ACC112 (cell line): ENCODE data around the gene PTCD2.
"Not testable (repeated sequence)": the region's sequence is repeated elsewhere in the genome, so short reads cannot be mapped to it uniquely, and the experiment has no call there.

ENCODE experiments used
- H2AFZ ChIP-seq: fragments of 200-600 bp; sonication (generic); one replicate; pipeline ENCODE4 v1.6.0; 2017; ENCODE audit warnings: antibody characterized with exemption, low read length; ENCODE audit not compliant: unreplicated experiment
- H3K27ac ChIP-seq: fragments of 200-600 bp; sonication (generic); 2 replicates; pipeline ENCODE4 v1.5.1; 2014; ENCODE audit warnings: low read depth, mild to moderate bottlenecking, antibody characterized with exemption, low read length, moderate library complexity
- H3K27me3 ChIP-seq: fragments of 200-600 bp; sonication (generic); 2 replicates; pipeline ENCODE4 v1.6.1; 2014; ENCODE audit warnings: mild to moderate bottlenecking, antibody characterized with exemption, low read length, moderate library complexity, mixed read lengths; ENCODE audit not compliant: insufficient read depth
- H3K36me3 ChIP-seq: fragments of 200-600 bp; sonication (generic); 2 replicates; pipeline ENCODE4 v1.6.1; 2016; ENCODE audit warnings: mild to moderate bottlenecking, antibody characterized with exemption, low read length, moderate library complexity, mixed read lengths; ENCODE audit not compliant: insufficient read depth
- H3K4me1 ChIP-seq: fragments of 200-600 bp; sonication (generic); one replicate; pipeline ENCODE4 v1.6.1; 2016; ENCODE audit warnings: low read length, mixed read lengths; ENCODE audit not compliant: insufficient read depth, unreplicated experiment, control insufficient read depth
- H3K4me3 ChIP-seq: fragments of 200-600 bp; sonication (generic); 2 replicates; pipeline ENCODE4 v1.5.1; 2014; ENCODE audit warnings: mild to moderate bottlenecking, low read depth, low read length
- H3K79me2 ChIP-seq: fragments of 200-600 bp; sonication (generic); one replicate; pipeline ENCODE4 v1.6.0; 2016; ENCODE audit warnings: low read length; ENCODE audit not compliant: control insufficient read depth, unreplicated experiment, insufficient read depth

The PTCD2 gene

GRCh38 chr5:72313141-72313540 is 7.0 kb upstream of the PTCD2 start:
- Histone ChIP-seq H3K27ac (no peak overlapping the region), H3K36me3 (0 out of 2 replicates have a peak, but pooled peaks cover 3% of the 10 kb centered on the region), H3K79me2 (peaks cover 44% of the 10 kb centered on the region), H3K27me3 (no peaks in the 10 kb centered on the region), H3K4me1 (no peaks in the 10 kb centered on the region), H2AFZ (no peak overlapping the region), H3K4me3 (no peak overlapping the region)

- H3K27me3 ChIP-seq, result no peaks in the 10 kb centered on the region
- 0 out of 2 replicates have a peak, but pooled peaks cover 3% of the 10 kb centered on the region for H3K36me3 ChIP-seq
- peaks cover 59% of the 10 kb centered on the region for H3K79me2 ChIP-seq
- H3K27ac ChIP-seq, result no peak overlapping the region
- no peak overlapping the region for H2AFZ ChIP-seq
- no peak overlapping the region for H3K4me3 ChIP-seq
- peaks cover 5% of the 10 kb centered on the region for H3K4me1 ChIP-seq
Observed at GRCh38 chr5:72314571-72315172, 5.5 kb upstream of the PTCD2 start.

- Histone ChIP-seq H3K79me2 (peaks cover 67% of the 10 kb centered on the region), H2AFZ (peak overlapping the region; percentile 71), H3K27ac (peak overlapping the region; percentile 18; the same call in 1 of the 2 replicates), H3K4me1 (peaks cover 21% of the 10 kb centered on the region), H3K4me3 (peak overlapping the region; percentile 87)
- H3K27me3 ChIP-seq, H3K36me3 ChIP-seq: not testable (repeated sequence)
Observed at GRCh38 chr5:72319435-72319975, 668 bp upstream of the PTCD2 start.

- Histone ChIP-seq H3K79me2 (peaks cover 35% of the 10 kb centered on the region), H3K27ac (no peak overlapping the region; the same call in 1 of the 2 replicates)
Observed at GRCh38 chr5:72324189-72324825, 4.1 kb downstream of the PTCD2 start.

GRCh38 chr5:72325566-72326305 is 5.6 kb downstream of the PTCD2 start:
- peak overlapping the region; percentile 8; the same call in 1 of the 2 replicates for H3K4me3 ChIP-seq
- H3K27ac ChIP-seq, result peak overlapping the region; percentile 54
- peaks cover 35% of the 10 kb centered on the region for H3K4me1 ChIP-seq
- H3K79me2 ChIP-seq, result peaks cover 28% of the 10 kb centered on the region
- no peaks in the 10 kb centered on the region for H3K27me3 ChIP-seq
- H3K36me3 ChIP-seq, result peaks cover 33% of the 10 kb centered on the region
- H2AFZ ChIP-seq, result peak overlapping the region; percentile 37

More at GRCh38 chr5:72324189-72324825, 4.1 kb downstream of the PTCD2 start:
- Histone ChIP-seq H3K4me3 (no peak overlapping the region), H3K36me3 (peaks cover 26% of the 10 kb centered on the region), H3K27me3 (no peaks in the 10 kb centered on the region), H3K4me1 (peaks cover 35% of the 10 kb centered on the region), H2AFZ (no peak overlapping the region)

GRCh38 chr5:72326306-72326649 is 6.1 kb downstream of the PTCD2 start:
- peaks cover 38% of the 10 kb centered on the region for H3K36me3 ChIP-seq
- H3K4me1 ChIP-seq, result peaks cover 31% of the 10 kb centered on the region
- H3K27ac ChIP-seq, result peak overlapping the region; percentile 54
- H3K79me2 ChIP-seq, result peaks cover 23% of the 10 kb centered on the region
- peak overlapping the region; percentile 37 for H2AFZ ChIP-seq
- H3K27me3 ChIP-seq, result no peaks in the 10 kb centered on the region
- H3K4me3 ChIP-seq, result peak overlapping the region; percentile 8; the same call in 1 of the 2 replicates

GRCh38 chr5:72328172-72328571 is 8.0 kb downstream of the PTCD2 start:
- Histone ChIP-seq H2AFZ (no peak overlapping the region), H3K4me1 (peaks cover 28% of the 10 kb centered on the region), H3K27me3 (no peaks in the 10 kb centered on the region), H3K4me3 (no peak overlapping the region), H3K79me2 (peaks cover 9% of the 10 kb centered on the region), H3K27ac (no peak overlapping the region), H3K36me3 (peaks cover 50% of the 10 kb centered on the region)

- Histone ChIP-seq H3K27ac (no peak overlapping the region), H2AFZ (no peak overlapping the region), H3K27me3 (no peaks in the 10 kb centered on the region), H3K4me3 (no peak overlapping the region), H3K4me1 (peaks cover 12% of the 10 kb centered on the region), H3K36me3 (peaks cover 48% of the 10 kb centered on the region), H3K79me2 (peaks cover 9% of the 10 kb centered on the region)
Observed at GRCh38 chr5:72330712-72331111, 10.5 kb downstream of the PTCD2 start.

GRCh38 chr5:72337159-72337558 is 17.0 kb downstream of the PTCD2 start:
- H3K36me3 ChIP-seq, result peaks cover 6% of the 10 kb centered on the region
- H3K27me3 ChIP-seq, result no peaks in the 10 kb centered on the region
- H3K27ac ChIP-seq, result no peak overlapping the region
- H3K4me1 ChIP-seq, result no peaks in the 10 kb centered on the region
- H3K4me3 ChIP-seq, result no peak overlapping the region
- no peaks in the 10 kb centered on the region for H3K79me2 ChIP-seq
- no peak overlapping the region for H2AFZ ChIP-seq

- H3K79me2 ChIP-seq, result no peaks in the 10 kb centered on the region
- H3K27ac ChIP-seq, result no peak overlapping the region
- H3K4me3 ChIP-seq, result no peak overlapping the region
- H3K27me3 ChIP-seq, result no peaks in the 10 kb centered on the region
- peaks cover 15% of the 10 kb centered on the region for H3K36me3 ChIP-seq
- H3K4me1 ChIP-seq, result no peaks in the 10 kb centered on the region
- no peak overlapping the region for H2AFZ ChIP-seq
Observed at GRCh38 chr5:72338689-72339209, 18.6 kb downstream of the PTCD2 start.
